Keratinocyte (primary cell): Measurements from ENCODE around the gene LRRC4C. TPM values are rescaled to one million over a fixed set of nuclear protein-coding genes. Genes with fewer than 3 reads are reported as not detected.

ENCODE experiments used
- DNase-seq: peaks from one replicate; pipeline ENCODE4 v3.0.0-alpha.2; 2011; ENCODE audit warnings: low read depth, missing footprints, low spot score
- FAIRE-seq: peaks from 2 replicates; lab custom pipeline; 2011; peaks lifted over from hg19 to GRCh38; lab: Jason Lieb, UNC
- H2AFZ ChIP-seq: 2 replicates; pipeline ENCODE4 v1.6.0; 2012; ENCODE audit warnings: low read length, control low read depth, inconsistent platforms; ENCODE audit not compliant: control insufficient read depth
- H3K27ac ChIP-seq: 2 replicates; pipeline ENCODE4 v1.5.1; 2011; ENCODE audit warnings: low read length; ENCODE audit not compliant: control insufficient read depth, insufficient read depth
- H3K27me3 ChIP-seq: 3 replicates; pipeline ENCODE4 v1.6.0; 2011; ENCODE audit warnings: low read length; ENCODE audit not compliant: control insufficient read depth, insufficient read depth; ENCODE audit errors: extremely low read depth
- H3K36me3 ChIP-seq, 2 experiments: 2 replicates in 1 of 2; 3 replicates in 1 of 2; pipeline ENCODE4 v1.5.1; 2011; ENCODE audit warnings: low read length in 2 of 2, mild to moderate bottlenecking in 1 of 2; ENCODE audit not compliant: control insufficient read depth in 2 of 2, insufficient read depth in 2 of 2; ENCODE audit errors: extremely low read depth in 1 of 2
- H3K4me1 ChIP-seq: 3 replicates; pipeline ENCODE4 v1.5.1; 2011; ENCODE audit warnings: low read length; ENCODE audit not compliant: control insufficient read depth, insufficient read depth; ENCODE audit errors: extremely low read depth
- H3K4me2 ChIP-seq: 3 replicates; pipeline ENCODE4 v1.6.0; 2011; ENCODE audit warnings: low read depth, low read length; ENCODE audit not compliant: control insufficient read depth, insufficient read depth; ENCODE audit errors: extremely low read depth
- H3K4me3 ChIP-seq, 3 experiments: fragments of 200-600 bp in 1 of 3; sonication (generic) in 1 of 3; 2 replicates in 2 of 3; 3 replicates in 1 of 3; pipeline ENCODE4 v1.5.1; 2011 to 2016; ENCODE audit warnings: low read length in 3 of 3, mild to moderate bottlenecking in 3 of 3, control low read depth in 2 of 3, inconsistent platforms in 1 of 3, low read depth in 1 of 3, mixed read lengths in 1 of 3, mixed run types in 1 of 3, moderate library complexity in 1 of 3; ENCODE audit not compliant: control insufficient read depth in 2 of 3, insufficient read depth in 2 of 3; ENCODE audit errors: extremely low read depth in 1 of 3
- H3K79me2 ChIP-seq: 2 replicates; pipeline ENCODE4 v1.6.0; 2012; ENCODE audit warnings: low read length; ENCODE audit not compliant: control insufficient read depth, insufficient read depth
- H3K9ac ChIP-seq: 3 replicates; pipeline ENCODE4 v1.6.0; 2011; ENCODE audit warnings: low read length; ENCODE audit not compliant: control insufficient read depth, insufficient read depth; ENCODE audit errors: extremely low read depth
- H3K9me1 ChIP-seq: 3 replicates; pipeline ENCODE4 v1.6.0; 2011; ENCODE audit warnings: low read length; ENCODE audit not compliant: control insufficient read depth, insufficient read depth; ENCODE audit errors: extremely low read depth
- H3K9me3 ChIP-seq: 2 replicates; pipeline ENCODE4 v1.5.1; 2012; ENCODE audit warnings: low read depth, low read length; ENCODE audit not compliant: control insufficient read depth
- H4K20me1 ChIP-seq: 3 replicates; pipeline ENCODE4 v1.6.0; 2011; ENCODE audit warnings: low read length; ENCODE audit not compliant: control insufficient read depth, insufficient read depth; ENCODE audit errors: extremely low read depth
- EZH2 ChIP-seq: IDR thresholded peaks from one replicate; pipeline ENCODE4 v1.6.1; 2012; ENCODE audit warnings: inconsistent platforms, mild to moderate bottlenecking, low read length, moderate library complexity
- dilution Hi-C: fragments of 300-500 bp; cut with MboI; formaldehyde crosslinking; loops from one replicate; pipeline ENCODE4 v1.7.0; 2020; ENCODE audit warnings: low sequenced_read_pairs; ENCODE audit not compliant: extremely low pct_ligation_motif_present
- polyA plus RNA-seq, 5 experiments: library from polyadenylated mRNA; depleted of rRNA in 3 of 5; stranded (reverse) in 3 of 5; stranded (forward) in 1 of 5; unstranded in 1 of 5; fragments of >200 nt; gene quantifications; 1 replicate in 1 of 5; 2 replicates in 3 of 5; 3 replicates in 1 of 5; pipeline versions ENCODE4 v1.2.1 to v1.2.3, GENCODE V29; 2011 to 2012; ENCODE audit warnings: missing spikeins in 2 of 5, low read depth in 1 of 5, low replicate concordance in 1 of 5
- TF ChIP-seq, protein P1 (sequence below), 3 experiments: IDR thresholded peaks in 1 of 3; conservative IDR thresholded peaks in 1 of 3; optimal IDR thresholded peaks in 1 of 3; 2 replicates in 2 of 3; 3 replicates in 1 of 3; pipeline versions ENCODE3 to v1.5.1; 2011; ENCODE audit warnings: low read length in 3 of 3, mild to moderate bottlenecking in 3 of 3, moderate library complexity in 2 of 3, control low read depth in 1 of 3, inconsistent platforms in 1 of 3; ENCODE audit not compliant: insufficient read depth in 2 of 3; ENCODE audit errors: extremely low read depth in 1 of 3

LRRC4C gene
- polyA plus RNA-seq, 1 donor (not counting 4 experiments of a cell fraction or from before 2014, with no cell fraction given) = not detected

- H3K27ac ChIP-seq = no peak overlapping the region
- H3K9me1 ChIP-seq = no peaks in the 10 kb centered on the region
- H4K20me1 ChIP-seq = no peaks in the 10 kb centered on the region
- dilution Hi-C loops = no loop called here
- FAIRE-seq (no peak), DNase-seq (no peak)
- H3K4me3 ChIP-seq = no peak overlapping the region
- H3K9me3 ChIP-seq = no peaks in the 10 kb centered on the region
- no peak overlapping the region for H3K4me2 ChIP-seq
- TF ChIP-seq EZH2 = no peak
- TF ChIP-seq, protein P1, sequence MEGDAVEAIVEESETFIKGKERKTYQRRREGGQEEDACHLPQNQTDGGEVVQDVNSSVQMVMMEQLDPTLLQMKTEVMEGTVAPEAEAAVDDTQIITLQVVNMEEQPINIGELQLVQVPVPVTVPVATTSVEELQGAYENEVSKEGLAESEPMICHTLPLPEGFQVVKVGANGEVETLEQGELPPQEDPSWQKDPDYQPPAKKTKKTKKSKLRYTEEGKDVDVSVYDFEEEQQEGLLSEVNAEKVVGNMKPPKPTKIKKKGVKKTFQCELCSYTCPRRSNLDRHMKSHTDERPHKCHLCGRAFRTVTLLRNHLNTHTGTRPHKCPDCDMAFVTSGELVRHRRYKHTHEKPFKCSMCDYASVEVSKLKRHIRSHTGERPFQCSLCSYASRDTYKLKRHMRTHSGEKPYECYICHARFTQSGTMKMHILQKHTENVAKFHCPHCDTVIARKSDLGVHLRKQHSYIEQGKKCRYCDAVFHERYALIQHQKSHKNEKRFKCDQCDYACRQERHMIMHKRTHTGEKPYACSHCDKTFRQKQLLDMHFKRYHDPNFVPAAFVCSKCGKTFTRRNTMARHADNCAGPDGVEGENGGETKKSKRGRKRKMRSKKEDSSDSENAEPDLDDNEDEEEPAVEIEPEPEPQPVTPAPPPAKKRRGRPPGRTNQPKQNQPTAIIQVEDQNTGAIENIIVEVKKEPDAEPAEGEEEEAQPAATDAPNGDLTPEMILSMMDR (optimal IDR thresholded peaks at IDR 0.05 in 1 of 3, IDR thresholded peaks at IDR 0.05 in 1 of 3, conservative IDR thresholded peaks at IDR 0.05 in 1 of 3; ENCODE audit: extremely low read depth in 1 of 3, insufficient read depth in 2 of 3, low read length in 3 of 3) = no peak
- H2AFZ ChIP-seq = no peak overlapping the region
- no peaks in the 10 kb centered on the region for H3K36me3 ChIP-seq
- H3K27me3 ChIP-seq = no peaks in the 10 kb centered on the region
- no peak overlapping the region for H3K9ac ChIP-seq
- H3K4me1 ChIP-seq = no peaks in the 10 kb centered on the region
- H3K79me2 ChIP-seq = no peaks in the 10 kb centered on the region
Observed at GRCh38 chr11:40384991-40385390, 1074.5 kb downstream of the LRRC4C start.

- H3K27me3 ChIP-seq = no peaks in the 10 kb centered on the region
- no peak overlapping the region for H3K9ac ChIP-seq
- H2AFZ ChIP-seq = no peak overlapping the region
- no peak for DNase-seq
- H4K20me1 ChIP-seq = no peaks in the 10 kb centered on the region
- FAIRE-seq = no peak
- TF ChIP-seq EZH2 = no peak
- TF ChIP-seq, protein P1 (optimal IDR thresholded peaks at IDR 0.05 in 1 of 3, IDR thresholded peaks at IDR 0.05 in 1 of 3, conservative IDR thresholded peaks at IDR 0.05 in 1 of 3; ENCODE audit: extremely low read depth in 1 of 3, insufficient read depth in 2 of 3, low read length in 3 of 3) = no peak
- H3K27ac ChIP-seq = no peak overlapping the region
- H3K9me3 ChIP-seq = no peaks in the 10 kb centered on the region
- no peaks in the 10 kb centered on the region for H3K9me1 ChIP-seq
- dilution Hi-C loops = no loop called here
- H3K4me3 ChIP-seq = no peak overlapping the region
- H3K4me2 ChIP-seq = no peak overlapping the region
- no peaks in the 10 kb centered on the region for H3K36me3 ChIP-seq
- H3K4me1 ChIP-seq = no peaks in the 10 kb centered on the region
- H3K79me2 ChIP-seq = no peaks in the 10 kb centered on the region
Observed at GRCh38 chr11:40381481-40381880, 1078.0 kb downstream of the LRRC4C start.
